HG03025 (cell line): ENCODE measurements around the gene NPIPB9.

Experiments used
- ATAC-seq: cut with Tn5 transposase; IDR thresholded peaks from one replicate; pipeline ENCODE4 v1.9.1; 2021; ENCODE audit warnings: mild to moderate bottlenecking, moderate library complexity; ENCODE audit not compliant: unreplicated experiment, low FRiP score

The NPIPB9 gene

DNA sequence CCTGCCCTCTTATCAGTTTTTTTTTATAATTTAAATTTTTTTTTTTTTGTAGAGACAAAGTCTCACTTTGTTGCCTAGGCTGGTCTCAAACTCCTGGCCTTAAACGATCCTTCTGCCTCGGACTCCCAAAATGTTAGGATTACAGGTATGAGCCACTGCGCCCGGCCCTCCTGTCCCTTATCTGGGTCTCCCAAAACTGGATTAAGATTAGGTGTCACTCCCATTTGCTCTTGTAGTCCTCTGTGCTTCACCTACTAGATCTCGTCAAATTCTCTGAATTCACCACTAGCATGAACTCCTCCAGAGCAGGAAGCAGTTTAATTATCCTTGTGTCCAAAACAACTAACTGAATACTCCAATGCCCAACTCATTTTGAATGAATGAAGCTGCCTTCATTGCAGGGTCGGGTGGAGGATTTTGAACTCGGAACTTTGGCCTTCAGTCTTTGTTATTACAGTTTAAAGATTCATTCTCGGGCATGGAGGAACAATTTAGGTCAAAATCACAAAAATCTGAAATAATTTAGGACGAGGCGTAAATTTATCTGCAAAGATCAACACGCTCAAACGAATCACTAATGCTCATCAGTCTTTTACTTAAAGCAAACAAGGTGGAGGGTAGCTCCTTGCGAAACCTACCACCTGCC, 70.4 kb downstream of the NPIPB9 start:
- ATAC-seq: no peak
